KMS-11 (cell line): ENCODE results near the gene SLC39A3.

Experiments
- H2AFZ ChIP-seq: fragments of 200-600 bp; sonication (generic); 2 replicates; pipeline ENCODE4 v1.6.1; 2016; ENCODE audit warnings: antibody characterized with exemption, mixed run types, low read depth
- H3K27ac ChIP-seq: fragments of 200-600 bp; sonication (generic); 2 replicates; pipeline ENCODE4 v1.6.1; 2016; ENCODE audit warnings: mild to moderate bottlenecking, mixed run types
- H3K27me3 ChIP-seq: fragments of 200-600 bp; sonication (generic); 2 replicates; pipeline ENCODE4 v1.6.1; 2017; ENCODE audit warnings: mild to moderate bottlenecking, low read depth, mixed run types, moderate library complexity; ENCODE audit not compliant: insufficient read depth
- H3K36me3 ChIP-seq: fragments of 200-600 bp; sonication (generic); 2 replicates; pipeline ENCODE4 v1.6.1; 2017; ENCODE audit warnings: mild to moderate bottlenecking, mixed run types; ENCODE audit not compliant: insufficient read depth
- H3K4me1 ChIP-seq: fragments of 200-600 bp; sonication (generic); 2 replicates; pipeline ENCODE4 v1.6.1; 2016; ENCODE audit warnings: mild to moderate bottlenecking, low read depth, mixed run types; ENCODE audit not compliant: poor library complexity, severe bottlenecking
- H3K4me2 ChIP-seq: fragments of 200-600 bp; sonication (generic); 2 replicates; pipeline ENCODE4 v1.7.0; 2016; ENCODE audit warnings: mild to moderate bottlenecking, mixed run types
- H3K4me3 ChIP-seq: fragments of 200-600 bp; sonication (generic); IDR thresholded peaks from 2 replicates; pipeline ENCODE4 v1.6.1; 2017; ENCODE audit warnings: low read depth, low read length, mixed read lengths; ENCODE audit not compliant: insufficient read depth
- H3K79me2 ChIP-seq: fragments of 200-600 bp; sonication (generic); 2 replicates; pipeline ENCODE4 v1.6.1; 2016; ENCODE audit warnings: low read depth, mixed run types; ENCODE audit not compliant: insufficient read depth
- H3K9ac ChIP-seq: fragments of 200-600 bp; sonication (generic); 2 replicates; pipeline ENCODE4 v1.6.1; 2016; ENCODE audit warnings: mild to moderate bottlenecking, mixed run types
- H4K20me1 ChIP-seq: fragments of 200-600 bp; sonication (generic); 2 replicates; pipeline ENCODE4 v1.6.1; 2016; ENCODE audit warnings: mild to moderate bottlenecking, mixed run types; ENCODE audit not compliant: insufficient read depth
- CTCF ChIP-seq: fragments of 200-600 bp; sonication (generic); conservative IDR thresholded peaks from 2 replicates; pipeline ENCODE4 v1.6.1; 2017; ENCODE audit warnings: low read depth, mild to moderate bottlenecking, antibody characterized with exemption, low read length, moderate library complexity, mixed read lengths

The SLC39A3 gene

GRCh38 chr19:2739602-2740313 lies at the start of gene SLC39A3:
Gene SLC39A3, minus strand, starts transcription at chr19:2740017. Its CDS starts 2,760 bp downstream, at chr19:2737257.
- TF ChIP-seq CTCF, result no peak
- H3K4me1 ChIP-seq, result no peaks in the 10 kb centered on the region
- no peaks in the 10 kb centered on the region for H4K20me1 ChIP-seq
- H3K9ac ChIP-seq, result peak within 1 kb of the TSS; percentile 53; the same call in 1 of the 2 replicates
- no peak within 1 kb of the TSS for H3K27ac ChIP-seq
- H3K79me2 ChIP-seq, result no peaks in the 10 kb centered on the region
- peak within 1 kb of the TSS; percentile 47; the same call in 1 of the 2 replicates for H2AFZ ChIP-seq
- peak within 1 kb of the TSS; percentile 93 for H3K4me2 ChIP-seq
- H3K4me3 ChIP-seq, result peak within 1 kb of the TSS; percentile 28
- peaks cover 14% of the 10 kb centered on the region; the same call in 1 of the 2 replicates for H3K27me3 ChIP-seq
- no peaks in the 10 kb centered on the region; the same call in 1 of the 2 replicates for H3K36me3 ChIP-seq

GRCh38 chr19:2788237-2788636 lies 48.4 kb upstream of the SLC39A3 start:
- H3K4me3 ChIP-seq, result no peak overlapping the region

GRCh38 chr19:2787115-2787514 lies 47.3 kb upstream of the SLC39A3 start:
- no peak overlapping the region for H2AFZ ChIP-seq
- no peak overlapping the region for H3K27ac ChIP-seq
- peaks cover 18% of the 10 kb centered on the region for H3K4me1 ChIP-seq
- H3K4me3 ChIP-seq, result no peak overlapping the region
- no peaks in the 10 kb centered on the region for H3K27me3 ChIP-seq
- H3K4me2 ChIP-seq, result no peak overlapping the region; the same call in 1 of the 2 replicates
- no peaks in the 10 kb centered on the region for H3K36me3 ChIP-seq
- peaks cover 40% of the 10 kb centered on the region for H3K79me2 ChIP-seq
- no peak for TF ChIP-seq CTCF
- H3K9ac ChIP-seq, result no peak overlapping the region
- H4K20me1 ChIP-seq, result no peaks in the 10 kb centered on the region

More at GRCh38 chr19:2788237-2788636, 48.4 kb upstream of the SLC39A3 start:
- H3K79me2 ChIP-seq, result peaks cover 30% of the 10 kb centered on the region
- H4K20me1 ChIP-seq, result no peaks in the 10 kb centered on the region
- peaks cover 18% of the 10 kb centered on the region for H3K4me1 ChIP-seq
- H2AFZ ChIP-seq, result no peak overlapping the region
- H3K36me3 ChIP-seq, result no peaks in the 10 kb centered on the region
- no peak overlapping the region for H3K9ac ChIP-seq
- H3K4me2 ChIP-seq, result no peak overlapping the region
- no peak for TF ChIP-seq CTCF
- H3K27ac ChIP-seq, result no peak overlapping the region
- H3K27me3 ChIP-seq, result no peaks in the 10 kb centered on the region

GRCh38 chr19:2785244-2785997 lies 45.6 kb upstream of the SLC39A3 start, which contains the start of gene THOP1:
Gene THOP1, plus strand, starts transcription at chr19:2785503. Its CDS starts 160 bp downstream, at chr19:2785663.
- Histone ChIP-seq H3K79me2 (peaks cover 57% of the 10 kb centered on the region), H3K4me1 (peaks cover 28% of the 10 kb centered on the region), H4K20me1 (peaks cover 3% of the 10 kb centered on the region; the same call in 1 of the 2 replicates), H3K4me3 (no peak within 1 kb of the TSS), H3K27ac (peak within 1 kb of the TSS; percentile 30; the same call in 1 of the 2 replicates), H3K4me2 (peak within 1 kb of the TSS; percentile 95), H3K27me3 (no peaks in the 10 kb centered on the region), H3K9ac (peak within 1 kb of the TSS; percentile 81), H3K36me3 (no peaks in the 10 kb centered on the region), H2AFZ (peak within 1 kb of the TSS; percentile 75; the same call in 1 of the 2 replicates)
- TF ChIP-seq CTCF, result no peak
